Gastroesophageal sphincter (tissue), 3 donors: ENCODE measurements around the gene PAFAH1B1.

Experiments used
- POLR2A ChIP-seq, 2 donors: fragments of 450-650 bp; IDR thresholded peaks; one replicate each; pipeline ENCODE4 v1.6.1; 2017; ENCODE audit warnings: antibody characterized with exemption in 2 of 2, mild to moderate bottlenecking in 2 of 2, moderate library complexity in 1 of 2
- TF ChIP-seq, protein P1 (sequence below), 4 experiments: fragments of 200-600 bp in 2 of 4; fragments of 450-650 bp in 2 of 4; sonication (generic) in 1 of 4; IDR thresholded peaks; one replicate each; pipeline ENCODE4 v1.5.1; 2017 to 2019; ENCODE audit warnings: antibody characterized with exemption in 4 of 4, mild to moderate bottlenecking in 2 of 4, moderate library complexity in 2 of 4

- TF ChIP-seq, protein P1, sequence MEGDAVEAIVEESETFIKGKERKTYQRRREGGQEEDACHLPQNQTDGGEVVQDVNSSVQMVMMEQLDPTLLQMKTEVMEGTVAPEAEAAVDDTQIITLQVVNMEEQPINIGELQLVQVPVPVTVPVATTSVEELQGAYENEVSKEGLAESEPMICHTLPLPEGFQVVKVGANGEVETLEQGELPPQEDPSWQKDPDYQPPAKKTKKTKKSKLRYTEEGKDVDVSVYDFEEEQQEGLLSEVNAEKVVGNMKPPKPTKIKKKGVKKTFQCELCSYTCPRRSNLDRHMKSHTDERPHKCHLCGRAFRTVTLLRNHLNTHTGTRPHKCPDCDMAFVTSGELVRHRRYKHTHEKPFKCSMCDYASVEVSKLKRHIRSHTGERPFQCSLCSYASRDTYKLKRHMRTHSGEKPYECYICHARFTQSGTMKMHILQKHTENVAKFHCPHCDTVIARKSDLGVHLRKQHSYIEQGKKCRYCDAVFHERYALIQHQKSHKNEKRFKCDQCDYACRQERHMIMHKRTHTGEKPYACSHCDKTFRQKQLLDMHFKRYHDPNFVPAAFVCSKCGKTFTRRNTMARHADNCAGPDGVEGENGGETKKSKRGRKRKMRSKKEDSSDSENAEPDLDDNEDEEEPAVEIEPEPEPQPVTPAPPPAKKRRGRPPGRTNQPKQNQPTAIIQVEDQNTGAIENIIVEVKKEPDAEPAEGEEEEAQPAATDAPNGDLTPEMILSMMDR (IDR thresholded peaks at IDR 0.05), result no peak
- no peak for TF ChIP-seq POLR2A (IDR thresholded peaks at IDR 0.05)
Observed at GRCh38 chr17:2613089-2613808, 19.8 kb downstream of the PAFAH1B1 start.
